ENCODE data around the gene SDE2.
"Not testable (repeated sequence)": the region's sequence is repeated elsewhere in the genome, so short reads cannot be mapped to it uniquely, and the experiment has no call there.

The SDE2 gene

GRCh38 chr1:226026833-226027232, 27.7 kb upstream of the SDE2 start:
- no peak for DNase-seq (ENCODE audit: low read depth, low spot score)
- H3K9me3 ChIP-seq (ENCODE audit: insufficient read depth, low read length) = no peaks in the 10 kb centered on the region
- TF ChIP-seq SUZ12 (IDR thresholded peaks at IDR 0.05; ENCODE audit: extremely low read depth, insufficient read depth, insufficient read length) (no peak), ZNF274 (IDR thresholded peaks at IDR 0.05; ENCODE audit: low read depth, low read length) (no peak), YY1 (IDR thresholded peaks at IDR 0.05; ENCODE audit: insufficient read depth, insufficient read length) (no peak)
- H3K27me3 ChIP-seq (ENCODE audit: insufficient read depth, insufficient read length) = no peaks in the 10 kb centered on the region
- no peaks in the 10 kb centered on the region for H3K4me1 ChIP-seq (ENCODE audit: insufficient read depth, insufficient read length)
- no peak overlapping the region for H3K4me3 ChIP-seq (ENCODE audit: insufficient read length, low read depth)
- no peak overlapping the region for H3K9ac ChIP-seq (ENCODE audit: insufficient read length, low read depth)
- no peaks in the 10 kb centered on the region for H3K36me3 ChIP-seq (ENCODE audit: insufficient read depth, insufficient read length, low read length)

DNA sequence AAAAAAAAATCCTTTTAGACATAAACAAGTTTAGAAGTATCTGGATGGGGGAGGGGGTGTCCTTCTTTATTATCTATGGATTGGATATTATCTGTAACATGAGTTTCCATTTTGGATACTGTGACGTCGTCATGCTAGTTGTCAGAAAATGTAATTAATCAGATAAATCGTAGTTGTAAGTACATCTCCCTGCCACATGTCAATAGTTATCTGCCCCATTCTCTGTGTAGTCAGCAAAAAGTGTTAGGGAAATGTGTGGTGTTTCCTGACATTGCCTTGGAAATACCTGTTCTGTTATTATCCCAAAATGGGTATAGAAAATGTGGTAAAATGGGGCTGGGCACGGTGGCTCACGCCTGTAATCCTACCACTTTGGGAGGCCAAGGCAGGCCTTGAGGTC, 24.6 kb upstream of the SDE2 start:
- DNase-seq (ENCODE audit: low read depth, low spot score) = no peak
- Histone ChIP-seq H3K36me3 (ENCODE audit: insufficient read depth, insufficient read length, low read length) (no peaks in the 10 kb centered on the region), H3K4me1 (ENCODE audit: insufficient read depth, insufficient read length) (no peaks in the 10 kb centered on the region), H3K27me3 (ENCODE audit: insufficient read depth, insufficient read length) (no peaks in the 10 kb centered on the region), H3K9ac (ENCODE audit: insufficient read length, low read depth) (no peak overlapping the region), H3K9me3 (ENCODE audit: insufficient read depth, low read length) (no peaks in the 10 kb centered on the region), H3K4me3 (ENCODE audit: insufficient read length, low read depth) (no peak overlapping the region)
- TF ChIP-seq SUZ12 (IDR thresholded peaks at IDR 0.05; ENCODE audit: extremely low read depth, insufficient read depth, insufficient read length) = no peak
- no peak for TF ChIP-seq ZNF274 (IDR thresholded peaks at IDR 0.05; ENCODE audit: low read depth, low read length)
- no peak for TF ChIP-seq YY1 (IDR thresholded peaks at IDR 0.05; ENCODE audit: insufficient read depth, insufficient read length)

DNA sequence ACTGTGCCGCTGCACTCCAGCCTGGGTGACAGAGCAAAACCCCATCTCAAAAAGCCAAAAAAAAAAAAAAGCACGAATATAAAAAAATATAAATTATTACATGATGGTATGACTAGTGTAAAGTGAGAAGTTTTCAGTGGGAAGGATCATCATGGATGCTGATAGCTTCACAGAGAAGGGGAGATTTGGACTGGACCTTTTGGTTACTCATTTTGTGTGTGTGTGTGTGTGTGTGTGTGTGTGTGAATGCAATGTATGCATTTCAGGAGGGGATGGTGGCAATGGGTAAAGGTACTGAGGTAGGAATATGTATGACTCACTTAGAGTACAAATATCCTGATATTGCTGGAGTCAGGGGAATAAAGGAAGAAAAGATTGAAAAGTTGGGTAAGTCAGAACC, 22.7 kb upstream of the SDE2 start:
- Histone ChIP-seq H3K9me3 (ENCODE audit: insufficient read depth, low read length) (no peaks in the 10 kb centered on the region), H3K36me3 (ENCODE audit: insufficient read depth, insufficient read length, low read length) (no peaks in the 10 kb centered on the region), H3K4me3 (ENCODE audit: insufficient read length, low read depth) (no peak overlapping the region), H3K9ac (ENCODE audit: insufficient read length, low read depth) (no peak overlapping the region), H3K4me1 (ENCODE audit: insufficient read depth, insufficient read length) (no peaks in the 10 kb centered on the region), H3K27me3 (ENCODE audit: insufficient read depth, insufficient read length) (no peaks in the 10 kb centered on the region)
- no peak for DNase-seq (ENCODE audit: low read depth, low spot score)
- TF ChIP-seq SUZ12 (IDR thresholded peaks at IDR 0.05; ENCODE audit: extremely low read depth, insufficient read depth, insufficient read length) (no peak), ZNF274 (IDR thresholded peaks at IDR 0.05; ENCODE audit: low read depth, low read length) (no peak), YY1 (IDR thresholded peaks at IDR 0.05; ENCODE audit: insufficient read depth, insufficient read length) (no peak)

GRCh38 chr1:226021401-226021800, 22.3 kb upstream of the SDE2 start:
- TF ChIP-seq SUZ12 (IDR thresholded peaks at IDR 0.05; ENCODE audit: extremely low read depth, insufficient read depth, insufficient read length) (no peak), YY1 (IDR thresholded peaks at IDR 0.05; ENCODE audit: insufficient read depth, insufficient read length) (no peak), ZNF274 (IDR thresholded peaks at IDR 0.05; ENCODE audit: low read depth, low read length) (no peak)
- Histone ChIP-seq H3K36me3 (ENCODE audit: insufficient read depth, insufficient read length, low read length) (no peaks in the 10 kb centered on the region), H3K27me3 (ENCODE audit: insufficient read depth, insufficient read length) (no peaks in the 10 kb centered on the region), H3K4me3 (ENCODE audit: insufficient read length, low read depth) (no peak overlapping the region), H3K9ac (ENCODE audit: insufficient read length, low read depth) (no peak overlapping the region), H3K4me1 (ENCODE audit: insufficient read depth, insufficient read length) (no peaks in the 10 kb centered on the region), H3K9me3 (ENCODE audit: insufficient read depth, low read length) (no peaks in the 10 kb centered on the region)
- DNase-seq (ENCODE audit: low read depth, low spot score) = no peak

- DNase-seq (ENCODE audit: low read depth, low spot score) = no peak
- Histone ChIP-seq H3K36me3 (ENCODE audit: insufficient read depth, insufficient read length, low read length) (no peaks in the 10 kb centered on the region), H3K9me3 (ENCODE audit: insufficient read depth, low read length) (no peaks in the 10 kb centered on the region), H3K4me3 (ENCODE audit: insufficient read length, low read depth) (no peak overlapping the region), H3K9ac (ENCODE audit: insufficient read length, low read depth) (no peak overlapping the region), H3K4me1 (ENCODE audit: insufficient read depth, insufficient read length) (no peaks in the 10 kb centered on the region), H3K27me3 (ENCODE audit: insufficient read depth, insufficient read length) (no peaks in the 10 kb centered on the region)
- no peak for TF ChIP-seq SUZ12 (IDR thresholded peaks at IDR 0.05; ENCODE audit: extremely low read depth, insufficient read depth, insufficient read length)
- TF ChIP-seq YY1 (IDR thresholded peaks at IDR 0.05; ENCODE audit: insufficient read depth, insufficient read length) = no peak
- TF ChIP-seq ZNF274 (IDR thresholded peaks at IDR 0.05; ENCODE audit: low read depth, low read length) = no peak
Measured at GRCh38 chr1:226019572-226019971, 20.4 kb upstream of the SDE2 start.

DNA sequence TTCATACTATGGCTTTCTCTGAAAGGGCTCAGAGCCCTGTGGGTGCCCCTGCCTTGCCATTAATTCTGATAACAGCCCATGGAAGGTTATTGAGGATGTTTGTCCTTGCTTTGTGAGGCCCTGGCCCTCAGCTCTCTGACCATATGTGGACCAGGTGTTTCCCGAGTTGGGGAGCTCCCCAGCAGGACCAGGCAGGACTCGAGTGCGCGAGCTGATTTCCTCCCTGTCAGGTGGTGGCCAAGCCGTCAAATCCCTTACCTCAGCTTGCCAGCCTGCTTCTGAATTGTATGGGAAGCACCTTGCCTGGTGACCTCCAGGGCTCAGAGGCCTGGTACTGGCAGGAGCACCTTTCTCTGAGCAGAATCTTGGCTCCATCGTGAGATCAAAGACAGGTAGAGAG, 17.9 kb upstream of the SDE2 start:
- TF ChIP-seq ZNF274 (IDR thresholded peaks at IDR 0.05; ENCODE audit: low read depth, low read length) = no peak
- no peak for TF ChIP-seq YY1 (IDR thresholded peaks at IDR 0.05; ENCODE audit: insufficient read depth, insufficient read length)
- no peak for TF ChIP-seq SUZ12 (IDR thresholded peaks at IDR 0.05; ENCODE audit: extremely low read depth, insufficient read depth, insufficient read length)
- Histone ChIP-seq H3K27me3 (ENCODE audit: insufficient read depth, insufficient read length) (no peaks in the 10 kb centered on the region), H3K9ac (ENCODE audit: insufficient read length, low read depth) (no peak overlapping the region), H3K4me3 (ENCODE audit: insufficient read length, low read depth) (no peak overlapping the region), H3K9me3 (ENCODE audit: insufficient read depth, low read length) (no peaks in the 10 kb centered on the region), H3K4me1 (ENCODE audit: insufficient read depth, insufficient read length) (no peaks in the 10 kb centered on the region), H3K36me3 (ENCODE audit: insufficient read depth, insufficient read length, low read length) (no peaks in the 10 kb centered on the region)
- DNase-seq (ENCODE audit: low read depth, low spot score) = no peak

DNA sequence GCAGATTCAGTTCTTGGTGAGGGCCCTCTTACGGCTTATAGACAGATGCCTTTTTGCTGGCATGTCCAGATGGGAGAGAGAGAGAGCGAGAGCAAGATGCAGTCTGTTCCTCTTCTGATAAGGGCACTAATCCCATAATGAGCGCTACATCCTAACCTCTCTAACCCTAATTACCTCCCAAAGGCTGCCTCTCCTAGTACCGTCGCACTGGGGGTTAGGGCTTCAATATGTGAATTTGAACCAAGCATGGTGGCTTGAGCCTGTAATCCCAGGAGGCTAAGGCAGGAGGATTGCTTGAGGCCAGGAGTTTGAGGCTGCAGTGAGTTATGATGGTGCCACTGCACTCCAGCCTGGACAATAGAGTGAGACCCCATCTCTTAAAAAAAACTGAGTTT, 10.5 kb upstream of the SDE2 start:
- no peak for DNase-seq (ENCODE audit: low read depth, low spot score)
- TF ChIP-seq SUZ12 (IDR thresholded peaks at IDR 0.05; ENCODE audit: extremely low read depth, insufficient read depth, insufficient read length) (no peak), YY1 (IDR thresholded peaks at IDR 0.05; ENCODE audit: insufficient read depth, insufficient read length) (no peak), ZNF274 (IDR thresholded peaks at IDR 0.05; ENCODE audit: low read depth, low read length) (no peak)
- H3K36me3 ChIP-seq (ENCODE audit: insufficient read depth, insufficient read length, low read length) = no peaks in the 10 kb centered on the region
- no peaks in the 10 kb centered on the region for H3K9me3 ChIP-seq (ENCODE audit: insufficient read depth, low read length)
- no peak overlapping the region for H3K9ac ChIP-seq (ENCODE audit: insufficient read length, low read depth)
- no peaks in the 10 kb centered on the region for H3K4me1 ChIP-seq (ENCODE audit: insufficient read depth, insufficient read length)
- no peaks in the 10 kb centered on the region for H3K27me3 ChIP-seq (ENCODE audit: insufficient read depth, insufficient read length)
- H3K4me3 ChIP-seq (ENCODE audit: insufficient read length, low read depth) = no peak overlapping the region

DNA sequence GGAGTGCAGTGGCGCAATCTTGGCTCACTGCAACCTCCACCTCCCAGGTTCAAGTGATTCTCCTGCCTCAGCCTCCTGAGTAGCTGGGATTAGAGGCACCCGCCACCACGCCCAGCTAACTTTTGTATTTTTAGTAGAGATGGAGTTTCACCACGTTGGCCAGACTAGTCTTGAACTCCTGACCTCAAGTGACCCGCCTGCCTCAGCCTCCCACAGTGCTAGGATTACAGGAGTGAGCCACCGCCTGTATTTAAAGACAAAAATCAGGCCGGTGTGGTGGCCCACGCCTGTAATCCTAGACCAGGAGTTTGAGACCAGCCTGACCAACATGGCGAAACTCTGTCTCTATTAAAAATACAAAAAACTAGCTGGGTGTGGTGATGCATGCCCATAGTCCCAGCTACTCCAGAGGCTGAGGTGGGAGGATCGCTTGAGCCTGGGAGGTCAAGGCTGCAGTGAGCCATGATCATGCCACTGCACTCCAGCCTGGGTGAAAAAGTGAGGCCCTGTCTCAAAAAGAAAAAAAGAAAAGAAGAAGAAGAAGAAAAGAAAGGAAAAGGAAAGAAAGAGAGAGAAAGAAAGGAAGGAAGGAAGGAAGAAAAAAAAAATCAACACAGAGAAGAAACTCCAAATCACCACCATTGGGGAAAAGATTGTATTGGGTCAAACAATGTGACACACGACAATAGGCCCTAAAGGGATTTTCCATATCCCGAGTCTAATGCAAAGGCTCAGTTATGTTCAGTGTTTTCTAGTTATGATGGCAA, 8.2 kb upstream of the SDE2 start:
- H3K36me3 ChIP-seq (ENCODE audit: insufficient read depth, insufficient read length, low read length); H3K9ac ChIP-seq (ENCODE audit: insufficient read length, low read depth); H3K9me3 ChIP-seq (ENCODE audit: insufficient read depth, low read length); H3K27me3 ChIP-seq (ENCODE audit: insufficient read depth, insufficient read length); H3K4me1 ChIP-seq (ENCODE audit: insufficient read depth, insufficient read length); H3K4me3 ChIP-seq (ENCODE audit: insufficient read length, low read depth); DNase-seq (ENCODE audit: low read depth, low spot score): not testable (repeated sequence)

Data from NT2/D1 (cell line).